SK-N-SH (cell line): ENCODE data around the gene SPDYE16. TPM values are rescaled to one million over a fixed set of nuclear protein-coding genes. Genes with fewer than 3 reads are reported as not detected.
A peak's percentile ranks its signal among the peaks of the same experiment; 100 is the strongest.

Experiments
- CTCF ChIA-PET: fragments of 300-600, 350-600 bp; formaldehyde crosslinking; extraction: SDS; loops from one replicate; lab custom pipeline; 2021; lab: Yijun Ruan, JAX
- POLR2A ChIA-PET: fragments of 350-600 bp; sonication (Branson Sonifier 250); formaldehyde crosslinking; extraction: SDS; loops from one replicate; lab custom pipeline; 2020; ENCODE audit warnings: antibody characterized with exemption, inconsistent platforms; lab: Yijun Ruan, JAX
- DNase-seq: peaks from one replicate; pipeline ENCODE4 v3.0.0; 2012
- H2AFZ ChIP-seq: fragments of 200-600 bp; sonication (generic); 2 replicates; pipeline ENCODE4 v1.8.1; 2016; ENCODE audit warnings: antibody characterized with exemption, mild to moderate bottlenecking, low read depth
- H3F3A ChIP-seq: fragments of 200-600 bp; sonication (generic); replicated peaks from 2 replicates; pipeline ENCODE3; 2016; ENCODE audit warnings: antibody characterized with exemption, mild to moderate bottlenecking; ENCODE audit not compliant: insufficient read depth
- H3K27ac ChIP-seq, 2 experiments: fragments of 200-500 bp in 1 of 2; fragments of 200-600 bp in 1 of 2; sonication (Bioruptor generic) in 1 of 2; sonication (generic), shearing (Covaris generic) in 1 of 2; 2 replicates each; pipeline versions ENCODE4 v1.5.1 to v1.6.1; 2014 to 2016; ENCODE audit warnings: low read depth in 2 of 2, inconsistent platforms in 1 of 2, low read length in 1 of 2, mild to moderate bottlenecking in 1 of 2, mixed read lengths in 1 of 2
- H3K27me3 ChIP-seq: fragments of 200-600 bp; sonication (generic), shearing (Covaris generic); 2 replicates; pipeline ENCODE4 v1.6.1; 2016; ENCODE audit warnings: mixed run types; ENCODE audit not compliant: insufficient read depth
- H3K36me3 ChIP-seq, 2 experiments: fragments of 200-500 bp in 1 of 2; fragments of 200-600 bp in 1 of 2; sonication (Bioruptor generic) in 1 of 2; sonication (generic) in 1 of 2; replicated peaks in 1 of 2; 2 replicates each; pipeline versions ENCODE3 to v1.5.1; 2014 to 2016; ENCODE audit warnings: low read length in 1 of 2, mild to moderate bottlenecking in 1 of 2; ENCODE audit not compliant: insufficient read depth in 2 of 2, control insufficient read depth in 1 of 2
- H3K4me1 ChIP-seq, 2 experiments: fragments of 200-500 bp in 1 of 2; fragments of 200-600 bp in 1 of 2; sonication (Bioruptor generic) in 1 of 2; sonication (generic), shearing (Covaris generic) in 1 of 2; 2 replicates each; pipeline versions ENCODE4 v1.5.1 to v1.6.1; 2014 to 2016; ENCODE audit warnings: low read depth in 1 of 2, low read length in 1 of 2, mixed run types in 1 of 2; ENCODE audit not compliant: insufficient read depth in 2 of 2, control insufficient read depth in 1 of 2
- H3K4me2 ChIP-seq: fragments of 200-600 bp; sonication (generic), shearing (Covaris generic); 2 replicates; pipeline ENCODE4 v1.6.1; 2017; ENCODE audit warnings: mixed run types
- H3K4me3 ChIP-seq, 2 experiments: fragments of 200-500 bp in 1 of 2; fragments of 200-600 bp in 1 of 2; sonication (Bioruptor generic) in 1 of 2; sonication (generic), shearing (Covaris generic) in 1 of 2; 2 replicates each; pipeline versions ENCODE4 v1.5.1 to v1.8.1; 2014 to 2016; ENCODE audit warnings: low read depth in 2 of 2, inconsistent platforms in 1 of 2, low read length in 1 of 2, mild to moderate bottlenecking in 1 of 2, mixed read lengths in 1 of 2, moderate library complexity in 1 of 2
- H3K79me2 ChIP-seq: fragments of 200-600 bp; sonication (generic); 2 replicates; pipeline ENCODE4 v1.8.1; 2017; ENCODE audit warnings: mild to moderate bottlenecking; ENCODE audit not compliant: insufficient read depth
- H3K9ac ChIP-seq: fragments of 200-600 bp; sonication (generic); 2 replicates; pipeline ENCODE4 v1.6.1; 2017; ENCODE audit warnings: mixed run types
- H3K9me2 ChIP-seq: fragments of 200-600 bp; sonication (generic); 2 replicates; pipeline ENCODE4 v1.6.1; 2017; ENCODE audit warnings: mixed run types
- H3K9me3 ChIP-seq: fragments of 200-600 bp; sonication (generic); 2 replicates; pipeline ENCODE4 v1.6.1; 2017; ENCODE audit warnings: mixed run types, mild to moderate bottlenecking, moderate library complexity
- H4K20me1 ChIP-seq: fragments of 200-600 bp; sonication (generic); 2 replicates; pipeline ENCODE4 v1.6.1; 2017; ENCODE audit warnings: mild to moderate bottlenecking, mixed run types; ENCODE audit not compliant: insufficient read depth
- ELF1 ChIP-seq: IDR thresholded peaks from 2 replicates; pipeline ENCODE4 v1.4.0; 2012
- EZH2phosphoT487 ChIP-seq: fragments of 200-600 bp; sonication (generic); IDR thresholded peaks from 2 replicates; pipeline ENCODE4 v1.6.1; 2017; ENCODE audit warnings: low read depth, mixed run types, mild to moderate bottlenecking, antibody characterized with exemption, moderate library complexity, borderline replicate concordance
- FOSL2 ChIP-seq: IDR thresholded peaks from 2 replicates; pipeline ENCODE4 v1.4.0; 2012; ENCODE audit warnings: low read depth, mild to moderate bottlenecking, moderate library complexity, borderline replicate concordance
- FOXJ3 ChIP-seq: sonication (generic); formaldehyde crosslinking; IDR thresholded peaks from 2 replicates; pipeline ENCODE4 v1.5.1; 2020; ENCODE audit warnings: mild to moderate bottlenecking, missing genetic modification reagents
- RAD21 ChIP-seq: IDR thresholded peaks from 2 replicates; pipeline ENCODE4 v1.6.1; 2012; ENCODE audit warnings: mild to moderate bottlenecking, low read length
- RCOR1 ChIP-seq: fragments of 150-350 bp; IDR thresholded peaks from 2 replicates; pipeline ENCODE4 v1.6.1; 2017; ENCODE audit warnings: antibody characterized with exemption, low read length
- RFX5 ChIP-seq: IDR thresholded peaks from 2 replicates; pipeline ENCODE4 v1.6.1; 2012; ENCODE audit warnings: mild to moderate bottlenecking, improper control_type of control experiment, low read length
- RXRA ChIP-seq: IDR thresholded peaks from 2 replicates; pipeline ENCODE4 v1.4.0; 2012; ENCODE audit warnings: low read depth, mild to moderate bottlenecking, borderline replicate concordance
- TCF12 ChIP-seq: IDR thresholded peaks from 2 replicates; pipeline ENCODE4 v1.4.0; 2012
- TEAD4 ChIP-seq: IDR thresholded peaks from 2 replicates; pipeline ENCODE4 v1.4.0; 2012; ENCODE audit warnings: mild to moderate bottlenecking, borderline replicate concordance; ENCODE audit not compliant: insufficient read depth
- USF1 ChIP-seq: IDR thresholded peaks from 2 replicates; pipeline ENCODE4 v1.4.0; 2012; ENCODE audit warnings: low read depth, borderline replicate concordance
- WGBS: methylation state at CpG from one replicate; pipeline ENCODE4 v1.1.6; 2017; ENCODE audit warnings: low lambda C conversion rate; 5-methylcytosine and 5-hydroxymethylcytosine counted together
- polyA plus RNA-seq, 3 experiments: library from polyadenylated mRNA; depleted of rRNA; stranded (reverse); fragments of >200 nt; gene quantifications; 2 replicates each; pipeline ENCODE4 v1.2.3, GENCODE V29; 2012
- TF ChIP-seq, protein P1 (sequence below): fragments of 200-600 bp; sonication (generic); IDR thresholded peaks from 2 replicates; pipeline ENCODE4 v1.6.1; 2017; ENCODE audit warnings: antibody characterized with exemption, mild to moderate bottlenecking, moderate library complexity
- TF ChIP-seq, protein P2 (sequence below): IDR thresholded peaks from 2 replicates; pipeline ENCODE4 v1.4.0; 2012; ENCODE audit warnings: low read depth, borderline replicate concordance

SPDYE16 gene
- polyA plus RNA-seq, 1 of the 3 experiments (the other 2 are of a cell fraction), result 0.10 TPM

- H3K4me1 ChIP-seq, result peaks cover 0 to 10% of the 10 kb centered on the region in 2 experiments; a peak in 1 of 4 replicates
- H3K4me2 ChIP-seq, result no peak overlapping the region
- no peak overlapping the region for H3K4me3 ChIP-seq
- WGBS, result 83% methylated on average over 24 of the region's 29 CpGs
- ChIA-PET CTCF (interaction anchor here (0.5 to 0.9 kb wide), 3 partner anchors 9 to 337 kb away, joined by 3 to 4 read pairs (median 3); partner anchors contain the start of gene ZP3), POLR2A (no interaction called here)
- no peaks in the 10 kb centered on the region for H3K36me3 ChIP-seq
- H3K79me2 ChIP-seq, result no peaks in the 10 kb centered on the region
- H4K20me1 ChIP-seq, result no peaks in the 10 kb centered on the region
- H3K27me3 ChIP-seq, result no peaks in the 10 kb centered on the region
- no peak for TF ChIP-seq RCOR1
- no peak for TF ChIP-seq USF1
- no peak for TF ChIP-seq EZH2phosphoT487
- TF ChIP-seq TCF12, result no peak
- TF ChIP-seq, protein P1, sequence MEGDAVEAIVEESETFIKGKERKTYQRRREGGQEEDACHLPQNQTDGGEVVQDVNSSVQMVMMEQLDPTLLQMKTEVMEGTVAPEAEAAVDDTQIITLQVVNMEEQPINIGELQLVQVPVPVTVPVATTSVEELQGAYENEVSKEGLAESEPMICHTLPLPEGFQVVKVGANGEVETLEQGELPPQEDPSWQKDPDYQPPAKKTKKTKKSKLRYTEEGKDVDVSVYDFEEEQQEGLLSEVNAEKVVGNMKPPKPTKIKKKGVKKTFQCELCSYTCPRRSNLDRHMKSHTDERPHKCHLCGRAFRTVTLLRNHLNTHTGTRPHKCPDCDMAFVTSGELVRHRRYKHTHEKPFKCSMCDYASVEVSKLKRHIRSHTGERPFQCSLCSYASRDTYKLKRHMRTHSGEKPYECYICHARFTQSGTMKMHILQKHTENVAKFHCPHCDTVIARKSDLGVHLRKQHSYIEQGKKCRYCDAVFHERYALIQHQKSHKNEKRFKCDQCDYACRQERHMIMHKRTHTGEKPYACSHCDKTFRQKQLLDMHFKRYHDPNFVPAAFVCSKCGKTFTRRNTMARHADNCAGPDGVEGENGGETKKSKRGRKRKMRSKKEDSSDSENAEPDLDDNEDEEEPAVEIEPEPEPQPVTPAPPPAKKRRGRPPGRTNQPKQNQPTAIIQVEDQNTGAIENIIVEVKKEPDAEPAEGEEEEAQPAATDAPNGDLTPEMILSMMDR, result no peak
- TF ChIP-seq ELF1, result no peak
- TF ChIP-seq RXRA, result no peak
- TF ChIP-seq, all 33 proteins: peak for 0
- Histone ChIP-seq H2AFZ (no peak overlapping the region), H3K9me2 (no peaks in the 10 kb centered on the region), H3F3A (no peaks in the 10 kb centered on the region), H3K27ac (no peak overlapping the region), H3K9me3 (no peaks in the 10 kb centered on the region), H3K9ac (no peak overlapping the region)
- DNase-seq, result no peak
Observed at GRCh38 chr7:76513817-76514799, 29.0 kb downstream of the SPDYE16 start.

GRCh38 chr7:76512941-76513816 is 29.9 kb downstream of the SPDYE16 start:
- H2AFZ ChIP-seq, result no peak overlapping the region
- H3K4me3 ChIP-seq, result no peak overlapping the region
- WGBS, result 78% methylated on average over 14 of the region's 21 CpGs
- no peaks in the 10 kb centered on the region for H3K9me2 ChIP-seq
- CTCF ChIA-PET, result interaction anchor here (0.5 kb wide), 1 partner anchor 8 kb away, joined by 3 read pairs; no protein-coding TSS in a partner anchor
- no peaks in the 10 kb centered on the region for H3K79me2 ChIP-seq
- DNase-seq, result peak; percentile 87
- H3K27me3 ChIP-seq, result no peaks in the 10 kb centered on the region
- TF ChIP-seq FOSL2, result no peak
- TF ChIP-seq, protein P2, sequence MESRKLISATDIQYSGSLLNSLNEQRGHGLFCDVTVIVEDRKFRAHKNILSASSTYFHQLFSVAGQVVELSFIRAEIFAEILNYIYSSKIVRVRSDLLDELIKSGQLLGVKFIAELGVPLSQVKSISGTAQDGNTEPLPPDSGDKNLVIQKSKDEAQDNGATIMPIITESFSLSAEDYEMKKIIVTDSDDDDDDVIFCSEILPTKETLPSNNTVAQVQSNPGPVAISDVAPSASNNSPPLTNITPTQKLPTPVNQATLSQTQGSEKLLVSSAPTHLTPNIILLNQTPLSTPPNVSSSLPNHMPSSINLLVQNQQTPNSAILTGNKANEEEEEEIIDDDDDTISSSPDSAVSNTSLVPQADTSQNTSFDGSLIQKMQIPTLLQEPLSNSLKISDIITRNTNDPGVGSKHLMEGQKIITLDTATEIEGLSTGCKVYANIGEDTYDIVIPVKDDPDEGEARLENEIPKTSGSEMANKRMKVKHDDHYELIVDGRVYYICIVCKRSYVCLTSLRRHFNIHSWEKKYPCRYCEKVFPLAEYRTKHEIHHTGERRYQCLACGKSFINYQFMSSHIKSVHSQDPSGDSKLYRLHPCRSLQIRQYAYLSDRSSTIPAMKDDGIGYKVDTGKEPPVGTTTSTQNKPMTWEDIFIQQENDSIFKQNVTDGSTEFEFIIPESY, result no peak
- TF ChIP-seq, protein P1, result peak; percentile 58
- TF ChIP-seq FOXJ3, result no peak
- no peak for TF ChIP-seq TCF12
- TF ChIP-seq RXRA, result no peak
- peak; percentile 14; the same call in 1 of the 2 replicates for TF ChIP-seq RAD21
- TF ChIP-seq TEAD4, result no peak
- no peak for TF ChIP-seq RFX5
- H3K9ac ChIP-seq, result no peak overlapping the region
- POLR2A ChIA-PET, result no interaction called here
- no peaks in the 10 kb centered on the region for H3F3A ChIP-seq
- H3K27ac ChIP-seq, result no peak overlapping the region
- no peak overlapping the region for H3K4me2 ChIP-seq
- H3K9me3 ChIP-seq, result no peaks in the 10 kb centered on the region
- H3K4me1 ChIP-seq, result peaks cover 0 to 10% of the 10 kb centered on the region in 2 experiments; a peak in 1 of 4 replicates
- H4K20me1 ChIP-seq, result no peaks in the 10 kb centered on the region
- no peaks in the 10 kb centered on the region for H3K36me3 ChIP-seq
